H1 (cell line): ENCODE data around the gene TBKBP1. TPM values are rescaled to one million over a fixed set of nuclear protein-coding genes. Genes with fewer than 3 reads are reported as not detected.

Source experiments
- CTCF ChIA-PET: fragments of 300-600 bp; sonication (Branson Sonifier 250); formaldehyde crosslinking; loops from one replicate; lab custom pipeline; 2021; ENCODE audit not compliant: partially characterized antibody; lab: Charles Lee
- POLR2A ChIA-PET: fragments of 300-600 bp; sonication (Branson Sonifier 250); formaldehyde crosslinking; loops from one replicate; lab custom pipeline; 2021; ENCODE audit warnings: inconsistent platforms; ENCODE audit not compliant: partially characterized antibody; lab: Charles Lee
- DNase-seq, 2 experiments: peaks; one replicate each; pipeline versions ENCODE4 v3.0.0 to v3.0.0-alpha.2; 2010 to 2022; ENCODE audit warnings: low spot score in 2 of 2, low read depth in 1 of 2, mixed read lengths in 1 of 2
- FAIRE-seq: peaks from 2 replicates; lab custom pipeline; 2011; peaks lifted over from hg19 to GRCh38; lab: Jason Lieb, UNC
- H2AFZ ChIP-seq: 2 replicates; pipeline ENCODE4 v1.8.1; 2012; ENCODE audit warnings: low read length, inconsistent platforms
- H2AK5ac ChIP-seq: 2 replicates; pipeline ENCODE4 v1.6.1; 2013; ENCODE audit warnings: low read depth, low read length
- H2BK120ac ChIP-seq: replicated peaks from 2 replicates; pipeline ENCODE3; 2013; ENCODE audit warnings: low read depth, low read length, inconsistent platforms
- H2BK12ac ChIP-seq: 2 replicates; pipeline ENCODE4 v1.6.1; 2013; ENCODE audit warnings: low read depth, low read length
- H2BK15ac ChIP-seq: 2 replicates; pipeline ENCODE4 v1.6.1; 2013; ENCODE audit warnings: low read length
- H2BK20ac ChIP-seq: 2 replicates; pipeline ENCODE4 v1.6.1; 2013; ENCODE audit warnings: low read length
- H2BK5ac ChIP-seq: 2 replicates; pipeline ENCODE4 v1.6.1; 2013; ENCODE audit warnings: low read depth, low read length
- H3K14ac ChIP-seq: 2 replicates; pipeline ENCODE4 v1.6.1; 2013; ENCODE audit warnings: inconsistent platforms; ENCODE audit not compliant: insufficient read length
- H3K18ac ChIP-seq: 2 replicates; pipeline ENCODE4 v1.6.1; 2013; ENCODE audit warnings: low read length; ENCODE audit errors: extremely low read depth
- H3K23ac ChIP-seq: 2 replicates; pipeline ENCODE4 v1.6.1; 2013; ENCODE audit warnings: inconsistent platforms; ENCODE audit not compliant: insufficient read length
- H3K23me2 ChIP-seq: 2 replicates; pipeline ENCODE4 v1.6.1; 2013; ENCODE audit warnings: low read depth, low read length
- H3K27ac ChIP-seq: 2 replicates; pipeline ENCODE4 v1.6.1; 2011; ENCODE audit warnings: low read depth, low read length, inconsistent platforms
- H3K27me3 ChIP-seq, 4 experiments: replicated peaks in 1 of 4; 1 replicate in 1 of 4; 2 replicates in 3 of 4; pipeline versions ENCODE4 v1.6.1 to v1.8.1; 2011 to 2013; ENCODE audit warnings: low read length in 3 of 4, mild to moderate bottlenecking in 3 of 4, inconsistent platforms in 2 of 4, mixed read lengths in 2 of 4, moderate library complexity in 1 of 4; ENCODE audit not compliant: control insufficient read depth in 3 of 4, insufficient read depth in 3 of 4; ENCODE audit errors: extremely low read depth in 1 of 4
- H3K36me3 ChIP-seq, 4 experiments: 2 replicates each; pipeline versions ENCODE4 v1.6.1 to v1.8.1; 2011 to 2013; ENCODE audit warnings: mild to moderate bottlenecking in 4 of 4, low read length in 3 of 4, moderate library complexity in 2 of 4, control low read depth in 1 of 4, inconsistent platforms in 1 of 4; ENCODE audit not compliant: insufficient read depth in 4 of 4, control insufficient read depth in 2 of 4
- H3K4ac ChIP-seq: replicated peaks from 2 replicates; pipeline ENCODE3; 2013; ENCODE audit warnings: low read length, low read depth, mixed read lengths, inconsistent platforms; ENCODE audit not compliant: insufficient read length
- H3K4me1 ChIP-seq, 4 experiments: replicated peaks in 1 of 4; 1 replicate in 1 of 4; 2 replicates in 3 of 4; pipeline versions ENCODE4 v1.6.1 to v1.8.1; 2011 to 2013; ENCODE audit warnings: low read length in 3 of 4, inconsistent platforms in 2 of 4, mixed read lengths in 1 of 4; ENCODE audit not compliant: insufficient read depth in 4 of 4, control insufficient read depth in 3 of 4
- H3K4me2 ChIP-seq, 2 experiments: 2 replicates each; pipeline versions ENCODE4 v1.6.1 to v1.8.1; 2011 to 2013; ENCODE audit warnings: low read depth in 2 of 2, low read length in 2 of 2, control low read depth in 1 of 2, inconsistent platforms in 1 of 2, mild to moderate bottlenecking in 1 of 2; ENCODE audit not compliant: insufficient read depth in 1 of 2
- H3K4me3 ChIP-seq, 4 experiments: fragments of 200-600, 300-600 bp in 1 of 4; sonication (generic), shearing (Covaris generic), sonication (Bioruptor Twin) in 1 of 4; 2 replicates each; pipeline versions ENCODE4 v1.5.1 to v1.8.1; 2011 to 2016; ENCODE audit warnings: low read length in 4 of 4, low read depth in 3 of 4, control low read depth in 2 of 4, inconsistent platforms in 2 of 4, mild to moderate bottlenecking in 2 of 4, mixed read lengths in 1 of 4, moderate library complexity in 1 of 4; ENCODE audit not compliant: insufficient read depth in 2 of 4; ENCODE audit errors: extremely low read depth in 1 of 4
- H3K56ac ChIP-seq: replicated peaks from 2 replicates; pipeline ENCODE3; 2013; ENCODE audit warnings: low read depth, mild to moderate bottlenecking, mixed read lengths, low read length, inconsistent platforms; ENCODE audit not compliant: insufficient read length
- H3K79me1 ChIP-seq: 2 replicates; pipeline ENCODE4 v1.6.1; 2013; ENCODE audit warnings: low read depth, low read length, control low read depth
- H3K79me2 ChIP-seq, 2 experiments: 2 replicates each; pipeline versions ENCODE4 v1.6.1 to v1.8.1; 2012 to 2013; ENCODE audit warnings: low read length in 2 of 2, mild to moderate bottlenecking in 2 of 2, inconsistent platforms in 1 of 2; ENCODE audit not compliant: insufficient read depth in 2 of 2, control insufficient read depth in 1 of 2
- H3K9ac ChIP-seq, 4 experiments: replicated peaks in 1 of 4; 1 replicate in 1 of 4; 2 replicates in 3 of 4; pipeline versions ENCODE4 v1.6.1 to v1.8.1; 2011 to 2013; ENCODE audit warnings: low read depth in 3 of 4, low read length in 3 of 4, control low read depth in 2 of 4, mild to moderate bottlenecking in 2 of 4, moderate library complexity in 2 of 4, inconsistent platforms in 1 of 4; ENCODE audit errors: extremely low read depth in 1 of 4
- H3K9me3 ChIP-seq, 2 experiments: 2 replicates each; pipeline versions ENCODE4 v1.6.1 to v1.8.1; 2012 to 2013; ENCODE audit warnings: mild to moderate bottlenecking in 2 of 2, moderate library complexity in 2 of 2, control low read depth in 1 of 2, inconsistent platforms in 1 of 2, low read depth in 1 of 2, low read length in 1 of 2, mixed read lengths in 1 of 2; ENCODE audit not compliant: insufficient read depth in 2 of 2
- H4K20me1 ChIP-seq, 2 experiments: replicated peaks in 1 of 2; 2 replicates each; pipeline versions ENCODE3 to v1.8.1; 2011 to 2013; ENCODE audit warnings: inconsistent platforms in 2 of 2, low read length in 2 of 2, mild to moderate bottlenecking in 1 of 2; ENCODE audit not compliant: insufficient read depth in 2 of 2, control insufficient read depth in 1 of 2
- H4K5ac ChIP-seq: 2 replicates; pipeline ENCODE4 v1.6.1; 2013; ENCODE audit warnings: low read length, low read depth, mixed read lengths, inconsistent platforms; ENCODE audit not compliant: insufficient read length
- H4K8ac ChIP-seq: 2 replicates; pipeline ENCODE4 v1.8.0; 2013; ENCODE audit warnings: mild to moderate bottlenecking, moderate library complexity, low read length, inconsistent platforms; ENCODE audit not compliant: insufficient read depth; ENCODE audit errors: extremely low read depth
- H4K91ac ChIP-seq: replicated peaks from 2 replicates; pipeline ENCODE3; 2013; ENCODE audit warnings: low read length, mixed read lengths, inconsistent platforms; ENCODE audit not compliant: insufficient read length
- KDM5A ChIP-seq: fragments of 200-600 bp; IDR thresholded peaks from 2 replicates; pipeline ENCODE4 v1.7.1; 2012; ENCODE audit warnings: mild to moderate bottlenecking, low read length, inconsistent platforms, mixed read lengths
- RFX5 ChIP-seq: IDR thresholded peaks from 2 replicates; pipeline ENCODE4 v1.6.1; 2011; ENCODE audit warnings: low read depth, low read length, improper control_type of control experiment, borderline replicate concordance
- SRF ChIP-seq: IDR thresholded peaks from 2 replicates; pipeline ENCODE4 v1.6.1; 2011; ENCODE audit warnings: mild to moderate bottlenecking, low read depth, low read length, moderate library complexity
- WGBS, 2 experiments: shearing (Covaris generic) in 1 of 2; methylation state at CpG; one replicate each; pipeline versions ENCODE4 v1.1.6 to v1.1.7; 2013 to 2015; ENCODE audit warnings: low lambda C conversion rate in 2 of 2, mixed read lengths in 2 of 2, inconsistent platforms in 1 of 2, low coverage in 1 of 2, missing lambda C conversion rate in 1 of 2; ENCODE audit not compliant: insufficient replicate concordance in 2 of 2, insufficient coverage in 1 of 2, insufficient read length in 1 of 2; ENCODE audit errors: extremely low coverage in 1 of 2, missing lambda C conversion rate in 1 of 2; 5-methylcytosine and 5-hydroxymethylcytosine counted together
- polyA plus RNA-seq, 7 experiments: library from polyadenylated mRNA; depleted of rRNA in 3 of 7; stranded (reverse) in 5 of 7; unstranded in 2 of 7; fragments of >200 nt in 5 of 7; fragments of 200-250 nt in 2 of 7; gene quantifications; 1 replicate in 5 of 7; 2 replicates in 1 of 7; 4 replicates in 1 of 7; pipeline versions ENCODE4 v1.2.1 to v1.2.3, GENCODE V29; 2011 to 2013; ENCODE audit warnings: missing spikeins in 2 of 7, mixed read lengths in 2 of 7
- total RNA-seq: library from RNA; stranded (reverse); fragmentation: NEBNext Ultra II Directional; extraction: Animal tissue kit (Norgen Biotek cat#: 25700); gene quantifications from 2 replicates; pipeline ENCODE4 v1.2.1, GENCODE V29; 2021

Gene TBKBP1
- total and polyA plus RNA-seq, 2 of the 8 experiments (the other 6 are each of a cell fraction or from before 2014, with no cell fraction given): 6.3 to 15.1 TPM

- peaks cover 0 to 2% of the 10 kb centered on the region in 2 experiments for H4K20me1 ChIP-seq
- no peak overlapping the region for H2AK5ac ChIP-seq
- no peak overlapping the region for H3K14ac ChIP-seq
- peaks cover 2% of the 10 kb centered on the region; the same call in 1 of the 2 replicates for H3K23me2 ChIP-seq
- 84% methylated on average over 4 of the region's 4 CpGs; no CpG with 5 or more reads in 1 of the 2 experiments for WGBS, 2 experiments
- no peak overlapping the region for H3K4ac ChIP-seq
- POLR2A ChIA-PET: interaction anchor here (0.7 to 2.0 kb wide), 10 partner anchors 11 to 58 kb away, joined by 3 to 13 read pairs (median 3); partner anchors contain the start of genes KPNB1 and TBKBP1
- no peak overlapping the region for H2BK5ac ChIP-seq
- no peak overlapping the region for H3K23ac ChIP-seq
- H3K9me3 ChIP-seq: no peaks in the 10 kb centered on the region
- no peak overlapping the region for H2BK12ac ChIP-seq
- H4K8ac ChIP-seq: no peak overlapping the region
- H2BK120ac ChIP-seq: no peak overlapping the region
- TF ChIP-seq SRF (no peak), KDM5A (no peak), RFX5 (no peak)
- H3K56ac ChIP-seq: no peak overlapping the region
- no peak overlapping the region for H4K91ac ChIP-seq
- no peak overlapping the region for H3K4me2 ChIP-seq
- H3K9ac ChIP-seq: no peak overlapping the region
- no peak overlapping the region; the same call in 1 of the 2 replicates for H3K27ac ChIP-seq
- no peaks in the 10 kb centered on the region for H3K79me1 ChIP-seq
- peaks cover 0 to 16% (median 5%) of the 10 kb centered on the region in 4 experiments; a peak in 4 of 7 replicates for H3K27me3 ChIP-seq
- H2BK20ac ChIP-seq: no peak overlapping the region
- peaks cover 0 to 5% (median 3%) of the 10 kb centered on the region in 4 experiments; a peak in 5 of 7 replicates for H3K4me1 ChIP-seq
- H3K4me3 ChIP-seq: no peak overlapping the region
- no peaks in the 10 kb centered on the region for H3K36me3 ChIP-seq
- no peak for DNase-seq
- no peak overlapping the region for H3K18ac ChIP-seq
- H4K5ac ChIP-seq: no peak overlapping the region
- no peak overlapping the region for H2AFZ ChIP-seq
- H2BK15ac ChIP-seq: no peak overlapping the region
- H3K79me2 ChIP-seq: no peaks in the 10 kb centered on the region
- FAIRE-seq: no peak
- CTCF ChIA-PET: interaction anchor here (0.9 to 19.8 kb wide), 8 partner anchors 8 to 28 kb away, joined by 3 to 441 read pairs (median 14); partner anchors contain the start of genes TBKBP1 and TBX21
Observed at GRCh38 chr17:47707056-47707804, 13.3 kb downstream of the TBKBP1 start.
